Natural killer cell (primary cell): ENCODE data around the gene P4HTM. TPM values are rescaled to one million over a fixed set of nuclear protein-coding genes. Genes with fewer than 3 reads are reported as not detected.
A peak's percentile ranks its signal among the peaks of the same experiment; 100 is the strongest.

Experiments used
- ATAC-seq, 3 donors: fragments of 150-1000 bp in 2 of 3; fragments of 200-7000 bp in 1 of 3; cut with Tn5 transposase; 1 replicate in 1 of 3; 2 replicates in 2 of 3; pipeline ENCODE4 v1.10.0; 2021; ENCODE audit warnings: mild to moderate bottlenecking in 2 of 3, moderate library complexity in 2 of 3
- DNase-seq, 2 donors: peaks; one replicate each; pipeline versions ENCODE4 v3.0.0 to v3.0.0-alpha.2; 2013 to 2021; ENCODE audit warnings: mixed read lengths in 1 of 2
- H3K27ac ChIP-seq: one replicate; pipeline ENCODE4 v1.5.1; 2013; ENCODE audit warnings: mild to moderate bottlenecking, low read length
- H3K27me3 ChIP-seq: one replicate; pipeline ENCODE4 v1.6.1; 2013; ENCODE audit warnings: low read length; ENCODE audit not compliant: control insufficient read depth, insufficient read depth
- H3K36me3 ChIP-seq: one replicate; pipeline ENCODE4 v1.6.1; 2013; ENCODE audit warnings: low read length; ENCODE audit not compliant: control insufficient read depth, insufficient read depth
- H3K4me1 ChIP-seq: one replicate; pipeline ENCODE4 v1.6.1; 2013; ENCODE audit warnings: low read length; ENCODE audit not compliant: control insufficient read depth, insufficient read depth
- H3K4me3 ChIP-seq: one replicate; pipeline ENCODE4 v1.5.1; 2013; ENCODE audit warnings: low read length
- H3K9me3 ChIP-seq: one replicate; pipeline ENCODE4 v1.6.1; 2013; ENCODE audit warnings: low read length; ENCODE audit not compliant: control insufficient read depth, insufficient read depth
- H3K27ac Mint-ChIP-seq, 2 donors: one replicate each; pipeline ENCODE4 v1.8.0; 2022; ENCODE audit warnings: mild to moderate bottlenecking in 2 of 2, mixed read lengths in 2 of 2, moderate library complexity in 1 of 2
- H3K27me3 Mint-ChIP-seq, 2 donors: one replicate each; pipeline ENCODE4 v1.8.0; 2022; ENCODE audit warnings: low read depth in 2 of 2, mixed read lengths in 2 of 2
- H3K36me3 Mint-ChIP-seq: one replicate; pipeline ENCODE4 v1.8.0; 2022; ENCODE audit warnings: mixed read lengths
- H3K4me1 Mint-ChIP-seq, 2 donors: one replicate each; pipeline ENCODE4 v1.8.0; 2022; ENCODE audit warnings: mixed read lengths in 2 of 2
- H3K4me3 Mint-ChIP-seq: one replicate; pipeline ENCODE4 v1.8.0; 2022; ENCODE audit warnings: mild to moderate bottlenecking, moderate library complexity, mixed read lengths
- H3K9me3 Mint-ChIP-seq, 2 donors: one replicate each; pipeline ENCODE4 v1.8.0; 2022; ENCODE audit warnings: mixed read lengths in 2 of 2
- CTCF ChIP-seq: fragments of 200-600 bp; IDR thresholded peaks from one replicate; pipeline ENCODE4 v1.8.0; 2022; ENCODE audit warnings: antibody characterized with exemption
- WGBS: methylation state at CpG from one replicate; pipeline ENCODE4 v1.1.7; 2013; ENCODE audit warnings: missing lambda C conversion rate; ENCODE audit not compliant: insufficient coverage; 5-methylcytosine and 5-hydroxymethylcytosine counted together
- intact Hi-C: fragments of 100-400 bp; cut with micrococcal nuclease; formaldehyde crosslinking; loops from one replicate; pipeline ENCODE4 v1.14.2; 2022
- total RNA-seq, 4 donors: library from RNA; stranded (reverse); fragments of 120-200 nt in 1 of 4; gene quantifications; one replicate each; pipeline versions ENCODE4 v1.2.3 to v1.2.4, GENCODE V29; 2013 to 2022

The P4HTM gene
- total RNA-seq, 3 donors from 2014 or later (not counting 1 experiment from before 2014, with no cell fraction given): 28.8 to 31.3 (median 30.6) TPM

GRCh38 chr3:49004352-49005302 lies 14.6 kb downstream of the P4HTM start:
- intact Hi-C loops: loop anchor here (5.0 kb wide), 2 partner anchors 87 to 88 kb away; partner anchors contain the start of genes ARIH2 and QRICH1
- H3K27me3 Mint-ChIP-seq: no peaks in the 10 kb centered on the region
- no peaks in the 10 kb centered on the region for H3K27me3 ChIP-seq
- TF ChIP-seq CTCF: no peak
- H3K9me3 Mint-ChIP-seq: no peaks in the 10 kb centered on the region
- H3K4me1 Mint-ChIP-seq: peaks cover 24% of the 10 kb centered on the region in 2 donors
- H3K36me3 ChIP-seq: no peaks in the 10 kb centered on the region
- peaks cover 20% of the 10 kb centered on the region for H3K4me1 ChIP-seq
- no peak overlapping the region for H3K27ac Mint-ChIP-seq
- 96% methylated on average over 15 of the region's 16 CpGs for WGBS
- H3K36me3 Mint-ChIP-seq: no peaks in the 10 kb centered on the region
- no peak overlapping the region for H3K4me3 ChIP-seq
- no peak overlapping the region for H3K27ac ChIP-seq
- H3K9me3 ChIP-seq: no peaks in the 10 kb centered on the region
- DNase-seq (no peak), ATAC-seq (no peak)
- no peak overlapping the region for H3K4me3 Mint-ChIP-seq

- Mint-ChIP-seq H3K27me3 (no peaks in the 10 kb centered on the region), H3K9me3 (no peaks in the 10 kb centered on the region), H3K4me1 (peaks cover 21 to 24% of the 10 kb centered on the region in 2 donors), H3K27ac (no peak overlapping the region), H3K4me3 (no peak overlapping the region), H3K36me3 (no peaks in the 10 kb centered on the region)
- DNase-seq (no peak), ATAC-seq (no peak)
- intact Hi-C loops: loop anchor here (5.0 kb wide), 2 partner anchors 87 to 88 kb away; partner anchors contain the start of genes ARIH2 and QRICH1
- no peak for TF ChIP-seq CTCF
- H3K36me3 ChIP-seq: no peaks in the 10 kb centered on the region
- no peaks in the 10 kb centered on the region for H3K9me3 ChIP-seq
- no peaks in the 10 kb centered on the region for H3K27me3 ChIP-seq
- no peak overlapping the region for H3K4me3 ChIP-seq
- H3K27ac ChIP-seq: no peak overlapping the region
- peaks cover 20% of the 10 kb centered on the region for H3K4me1 ChIP-seq
- WGBS: 95% methylated on average over 3 of the region's 3 CpGs
Measured at GRCh38 chr3:49005303-49005680, 15.3 kb downstream of the P4HTM start.

- no peaks in the 10 kb centered on the region for H3K9me3 Mint-ChIP-seq
- ATAC-seq (no peak), DNase-seq (no peak)
- H3K9me3 ChIP-seq: no peaks in the 10 kb centered on the region
- intact Hi-C loops: loop anchor here (2.0 to 5.0 kb wide), 3 partner anchors 15 to 89 kb away; partner anchors contain the start of genes ARIH2, P4HTM and QRICH1
- no peak overlapping the region for H3K4me3 Mint-ChIP-seq
- H3K27ac ChIP-seq: peak overlapping the region; percentile 95
- WGBS: 92% methylated on average over 5 of the region's 5 CpGs
- H3K27ac Mint-ChIP-seq: peak overlapping the region in 1 of 2 donors; percentile 98
- H3K4me3 ChIP-seq: peak overlapping the region; percentile 96
- H3K27me3 ChIP-seq: no peaks in the 10 kb centered on the region
- H3K36me3 ChIP-seq: no peaks in the 10 kb centered on the region
- TF ChIP-seq CTCF: no peak
- peaks cover 21 to 24% of the 10 kb centered on the region in 2 donors for H3K4me1 Mint-ChIP-seq
- peaks cover 20% of the 10 kb centered on the region for H3K4me1 ChIP-seq
- no peaks in the 10 kb centered on the region for H3K36me3 Mint-ChIP-seq
- no peaks in the 10 kb centered on the region for H3K27me3 Mint-ChIP-seq
Measured at GRCh38 chr3:49005998-49006397, 16.0 kb downstream of the P4HTM start.
